GM19023 (cell line): ENCODE results near the gene SECISBP2L.

ENCODE experiments used
- ATAC-seq: cut with Tn5 transposase; IDR thresholded peaks from one replicate; pipeline ENCODE4 v1.9.1; 2021; ENCODE audit warnings: mild to moderate bottlenecking, moderate library complexity; ENCODE audit not compliant: unreplicated experiment

The SECISBP2L gene

GRCh38 chr15:48968066-48968465, 78.2 kb downstream of the SECISBP2L start:
- no peak for ATAC-seq

- ATAC-seq = no peak
Measured at GRCh38 chr15:48967336-48967735, 78.9 kb downstream of the SECISBP2L start.

GRCh38 chr15:48966595-48967301, 79.5 kb downstream of the SECISBP2L start:
- peak; percentile 68 for ATAC-seq

- ATAC-seq = peak; percentile 46
Measured at GRCh38 chr15:48965972-48966371, 80.3 kb downstream of the SECISBP2L start.

- no peak for ATAC-seq
Measured at GRCh38 chr15:48964898-48965297, 81.3 kb downstream of the SECISBP2L start.

- ATAC-seq = peak; percentile 51
Measured at GRCh38 chr15:48963524-48964113, 82.6 kb downstream of the SECISBP2L start, which contains the start of gene SHC4. SHC4 (minus strand) TSS chr15:48963919; CDS start chr15:48963015, 904 bp downstream.

- peak; percentile 23 for ATAC-seq
Measured at GRCh38 chr15:48962662-48963523, 83.4 kb downstream of the SECISBP2L start.

GRCh38 chr15:48955967-48956366, 90.3 kb downstream of the SECISBP2L start:
- ATAC-seq = no peak

GRCh38 chr15:48955370-48955769, 90.9 kb downstream of the SECISBP2L start:
- ATAC-seq = no peak

GRCh38 chr15:48954538-48954937, 91.7 kb downstream of the SECISBP2L start:
- no peak for ATAC-seq

GRCh38 chr15:48946840-48947187, 99.4 kb downstream of the SECISBP2L start:
- ATAC-seq = no peak

GRCh38 chr15:48946074-48946839, 100.0 kb downstream of the SECISBP2L start:
- ATAC-seq = no peak

- no peak for ATAC-seq
Measured at GRCh38 chr15:48945386-48945785, 100.9 kb downstream of the SECISBP2L start.

- no peak for ATAC-seq
Measured at GRCh38 chr15:48941904-48942303, 104.3 kb downstream of the SECISBP2L start.

GRCh38 chr15:48940508-48940907, 105.7 kb downstream of the SECISBP2L start:
- ATAC-seq = peak; percentile 97

- no peak for ATAC-seq
Measured at GRCh38 chr15:48939648-48940047, 106.6 kb downstream of the SECISBP2L start.
